ENCODE data around the gene SLC9A3.

The SLC9A3 gene

DNA sequence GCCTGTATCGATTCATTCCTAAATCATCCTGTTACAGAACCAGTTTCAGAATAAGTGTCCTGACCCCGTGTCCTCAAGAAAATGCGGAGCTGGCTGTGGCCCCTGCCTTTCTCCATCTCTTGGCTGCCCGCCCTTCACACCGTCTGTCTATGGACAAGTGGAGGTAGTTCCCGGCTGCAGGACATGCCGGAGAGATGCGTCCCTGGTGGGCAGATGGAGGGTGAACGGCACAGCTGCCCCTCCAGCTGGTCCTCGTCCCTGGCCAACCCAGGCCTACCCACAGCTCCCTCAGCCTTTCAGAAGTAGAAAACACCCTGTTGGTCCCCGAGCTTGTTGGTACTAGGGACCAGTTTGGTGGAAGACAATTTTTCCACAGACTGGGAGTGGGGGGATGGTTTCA, 96.0 kb downstream of the SLC9A3 start:
- ChIA-PET POLR2A (no interaction called here), CTCF (interaction anchor here (0.7 to 7.3 kb wide), 4 partner anchors 9 to 109 kb away, joined by 3 to 137 read pairs (median 7); partner anchors contain the start of gene AHRR)
- Histone ChIP-seq H3K27ac (ENCODE audit: extremely low read depth, low read depth, low read length) (no peak overlapping the region), H3K36me3 (ENCODE audit: control insufficient read depth in 2 of 2, insufficient read depth in 1 of 2, low read length in 2 of 2) (peaks cover 0 to 49% of the 10 kb centered on the region in 2 experiments; a peak in 2 of 3 replicates), H3K4me3 (ENCODE audit: low read depth, low read length) (no peak overlapping the region), H3K4me1 (ENCODE audit: control insufficient read depth, insufficient read depth, low read length) (0 out of 2 replicates have a peak, but pooled peaks cover 2% of the 10 kb centered on the region), H3K9me3 (ENCODE audit: control insufficient read depth, insufficient read depth, low read depth, low read length) (no peaks in the 10 kb centered on the region)
- TF ChIP-seq ZBTB1 (tag by site-specific recombination; IDR thresholded peaks at IDR 0.05) (no peak), KLF10 (tag by site-specific recombination; IDR thresholded peaks at IDR 0.05) (no peak), ZNF791 (tag by site-specific recombination; IDR thresholded peaks at IDR 0.05) (no peak), ZNF645 (tag by site-specific recombination; IDR thresholded peaks at IDR 0.05) (no peak), ZNF416 (tag by site-specific recombination; IDR thresholded peaks at IDR 0.05) (no peak), OVOL3 (tag by site-specific recombination; IDR thresholded peaks at IDR 0.05) (no peak), ZNF169 (tag by site-specific recombination; IDR thresholded peaks at IDR 0.05) (no peak), SETDB1 (IDR thresholded peaks at IDR 0.05; ENCODE audit: insufficient read length, low read length) (no peak), PATZ1 (tag by site-specific recombination; IDR thresholded peaks at IDR 0.05) (no peak), ZNF132 (tag by site-specific recombination; IDR thresholded peaks at IDR 0.05; ENCODE audit: borderline replicate concordance) (no peak), ZBTB20 (tag by site-specific recombination; IDR thresholded peaks at IDR 0.05) (no peak), ZNF175 (tag by site-specific recombination; IDR thresholded peaks at IDR 0.05) (no peak), ZNF629 (tag by site-specific recombination; IDR thresholded peaks at IDR 0.05) (no peak), KLF7 (tag by site-specific recombination; IDR thresholded peaks at IDR 0.05; ENCODE audit: borderline replicate concordance) (no peak)
- TF ChIP-seq, protein P1, sequence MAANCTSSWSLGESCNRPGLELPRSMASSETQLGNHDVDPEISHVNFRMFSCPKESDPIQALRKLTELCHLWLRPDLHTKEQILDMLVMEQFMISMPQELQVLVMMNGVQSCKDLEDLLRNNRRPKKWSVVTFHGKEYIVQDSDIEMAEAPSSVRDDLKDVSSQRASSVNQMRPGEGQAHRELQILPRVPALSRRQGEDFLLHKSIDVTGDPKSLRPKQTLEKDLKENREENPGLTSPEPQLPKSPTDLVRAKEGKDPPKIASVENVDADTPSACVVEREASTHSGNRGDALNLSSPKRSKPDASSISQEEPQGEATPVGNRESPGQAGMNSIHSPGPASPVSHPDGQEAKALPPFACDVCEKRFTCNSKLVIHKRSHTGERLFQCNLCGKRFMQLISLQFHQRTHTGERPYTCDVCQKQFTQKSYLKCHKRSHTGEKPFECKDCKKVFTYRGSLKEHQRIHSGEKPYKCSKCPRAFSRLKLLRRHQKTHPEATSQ (tag by site-specific recombination; IDR thresholded peaks at IDR 0.05) = no peak
- TF ChIP-seq, protein P2, sequence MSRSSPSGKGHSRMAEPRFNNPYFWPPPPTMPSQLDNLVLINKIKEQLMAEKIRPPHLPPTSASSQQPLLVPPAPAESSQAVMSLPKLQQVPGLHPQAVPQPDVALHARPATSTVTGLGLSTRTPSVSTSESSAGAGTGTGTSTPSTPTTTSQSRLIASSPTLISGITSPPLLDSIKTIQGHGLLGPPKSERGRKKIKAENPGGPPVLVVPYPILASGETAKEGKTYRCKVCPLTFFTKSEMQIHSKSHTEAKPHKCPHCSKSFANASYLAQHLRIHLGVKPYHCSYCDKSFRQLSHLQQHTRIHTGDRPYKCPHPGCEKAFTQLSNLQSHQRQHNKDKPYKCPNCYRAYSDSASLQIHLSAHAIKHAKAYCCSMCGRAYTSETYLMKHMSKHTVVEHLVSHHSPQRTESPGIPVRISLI (tag by site-specific recombination; IDR thresholded peaks at IDR 0.05) = no peak

DNA sequence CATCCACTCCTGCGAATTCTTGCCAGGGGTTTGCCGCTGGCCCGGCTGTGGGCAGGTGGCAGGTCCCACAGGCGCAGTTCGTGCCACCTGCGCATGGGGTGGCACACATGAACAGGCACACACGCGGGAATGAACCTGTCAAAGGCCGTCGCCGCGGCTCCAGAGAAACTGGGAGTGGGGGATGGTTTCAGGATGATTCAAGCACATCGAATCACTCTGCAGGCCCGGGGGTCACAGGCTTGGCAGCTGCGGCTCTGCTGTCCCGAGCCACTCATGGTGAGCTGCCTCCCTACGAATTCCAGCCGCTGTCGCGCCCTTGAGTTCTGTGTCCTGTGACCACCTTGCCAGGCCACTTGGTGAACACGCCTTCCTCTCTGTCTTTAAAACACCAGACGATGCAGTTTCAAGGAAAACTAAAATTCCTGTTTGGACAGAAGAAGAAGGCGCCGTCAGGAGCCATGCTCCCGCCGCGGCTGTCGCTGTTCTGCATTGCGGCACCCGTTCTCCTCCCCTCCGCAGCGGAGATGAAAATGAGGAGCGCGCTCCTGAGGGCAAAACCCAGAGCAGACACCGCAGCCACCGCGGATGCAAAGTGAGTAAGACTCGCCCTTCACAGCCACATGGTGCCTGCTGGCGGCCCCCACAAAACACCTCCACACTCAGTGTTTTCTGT, 96.7 kb downstream of the SLC9A3 start:
- POLR2A ChIA-PET = no interaction called here
- Histone ChIP-seq H3K4me1 (ENCODE audit: control insufficient read depth, insufficient read depth, low read length) (0 out of 2 replicates have a peak, but pooled peaks cover 2% of the 10 kb centered on the region), H3K4me3 (ENCODE audit: low read depth, low read length) (no peak overlapping the region), H3K9me3 (ENCODE audit: control insufficient read depth, insufficient read depth, low read depth, low read length) (no peaks in the 10 kb centered on the region), H3K36me3 (ENCODE audit: control insufficient read depth in 2 of 2, insufficient read depth in 1 of 2, low read length in 2 of 2) (peaks cover 0 to 50% of the 10 kb centered on the region in 2 experiments; a peak in 2 of 3 replicates), H3K27ac (ENCODE audit: extremely low read depth, low read depth, low read length) (no peak overlapping the region)
- CTCF ChIA-PET = interaction anchor here (1.0 to 7.3 kb wide), 2 partner anchors 10 to 109 kb away, joined by 9 to 137 read pairs; partner anchors contain the start of gene AHRR
- no peak for TF ChIP-seq ZNF433 (tag by site-specific recombination; IDR thresholded peaks at IDR 0.05; ENCODE audit: low read depth)
- TF ChIP-seq SCRT1 (tag by site-specific recombination; IDR thresholded peaks at IDR 0.05; ENCODE audit: borderline replicate concordance) = no peak
- TF ChIP-seq ZNF768 (tag by site-specific recombination; IDR thresholded peaks at IDR 0.05) = no peak
- TF ChIP-seq, protein P3, sequence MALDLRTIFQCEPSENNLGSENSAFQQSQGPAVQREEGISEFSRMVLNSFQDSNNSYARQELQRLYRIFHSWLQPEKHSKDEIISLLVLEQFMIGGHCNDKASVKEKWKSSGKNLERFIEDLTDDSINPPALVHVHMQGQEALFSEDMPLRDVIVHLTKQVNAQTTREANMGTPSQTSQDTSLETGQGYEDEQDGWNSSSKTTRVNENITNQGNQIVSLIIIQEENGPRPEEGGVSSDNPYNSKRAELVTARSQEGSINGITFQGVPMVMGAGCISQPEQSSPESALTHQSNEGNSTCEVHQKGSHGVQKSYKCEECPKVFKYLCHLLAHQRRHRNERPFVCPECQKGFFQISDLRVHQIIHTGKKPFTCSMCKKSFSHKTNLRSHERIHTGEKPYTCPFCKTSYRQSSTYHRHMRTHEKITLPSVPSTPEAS (tag by site-specific recombination; IDR thresholded peaks at IDR 0.05) = no peak
- TF ChIP-seq ZSCAN30 (tag by site-specific recombination; IDR thresholded peaks at IDR 0.05) = no peak
- TF ChIP-seq, protein P4, sequence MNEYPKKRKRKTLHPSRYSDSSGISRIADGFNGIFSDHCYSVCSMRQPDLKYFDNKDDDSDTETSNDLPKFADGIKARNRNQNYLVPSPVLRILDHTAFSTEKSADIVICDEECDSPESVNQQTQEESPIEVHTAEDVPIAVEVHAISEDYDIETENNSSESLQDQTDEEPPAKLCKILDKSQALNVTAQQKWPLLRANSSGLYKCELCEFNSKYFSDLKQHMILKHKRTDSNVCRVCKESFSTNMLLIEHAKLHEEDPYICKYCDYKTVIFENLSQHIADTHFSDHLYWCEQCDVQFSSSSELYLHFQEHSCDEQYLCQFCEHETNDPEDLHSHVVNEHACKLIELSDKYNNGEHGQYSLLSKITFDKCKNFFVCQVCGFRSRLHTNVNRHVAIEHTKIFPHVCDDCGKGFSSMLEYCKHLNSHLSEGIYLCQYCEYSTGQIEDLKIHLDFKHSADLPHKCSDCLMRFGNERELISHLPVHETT (tag by site-specific recombination; IDR thresholded peaks at IDR 0.05) = no peak
- TF ChIP-seq ZNF223 (tag by site-specific recombination; IDR thresholded peaks at IDR 0.05) = no peak
- TF ChIP-seq ZNF776 (tag by site-specific recombination; IDR thresholded peaks at IDR 0.05; ENCODE audit: borderline replicate concordance) = no peak
- no peak for TF ChIP-seq SP7 (tag by site-specific recombination; IDR thresholded peaks at IDR 0.05)
- no peak for TF ChIP-seq ZNF837 (tag by site-specific recombination; IDR thresholded peaks at IDR 0.05)
- TF ChIP-seq ZNF600 (tag by site-specific recombination; IDR thresholded peaks at IDR 0.05) = no peak
